Measurements from ENCODE around the gene PANX2. TPM values are rescaled to one million over a fixed set of nuclear protein-coding genes. Genes with fewer than 3 reads are reported as not detected.
A peak's percentile ranks its signal among the peaks of the same experiment; 100 is the strongest.

Gene PANX2
- total RNA-seq, 1 donor from 2014 or later = 2.5 TPM

- TF ChIP-seq CTCF (IDR thresholded peaks at IDR 0.05) = no peak
- ATAC-seq (no peak), DNase-seq (no peak)
- intact Hi-C loops (cut with DNase I) = no loop called here
- Histone ChIP-seq H3K36me3 (no peaks in the 10 kb centered on the region), H3K4me3 (no peak overlapping the region), H3K27me3 (ENCODE audit: low read depth) (peaks cover 29% of the 10 kb centered on the region), H3K4me1 (peaks cover 21% of the 10 kb centered on the region), H3K27ac (no peak overlapping the region), H3K9me3 (no peaks in the 10 kb centered on the region)
Observed at GRCh38 chr22:50180727-50181521, 10.4 kb downstream of the PANX2 start.

- peak in 1 of 2 donors; percentile 6 for ATAC-seq
- Histone ChIP-seq H3K27ac (no peak overlapping the region), H3K4me1 (peaks cover 32% of the 10 kb centered on the region), H3K4me3 (no peak overlapping the region), H3K27me3 (ENCODE audit: low read depth) (peaks cover 19% of the 10 kb centered on the region), H3K36me3 (no peaks in the 10 kb centered on the region), H3K9me3 (no peaks in the 10 kb centered on the region)
- no peak for TF ChIP-seq CTCF (IDR thresholded peaks at IDR 0.05)
- intact Hi-C loops (cut with DNase I) = no loop called here
- DNase-seq = peak; percentile 65
Observed at GRCh38 chr22:50182176-50183081, 11.9 kb downstream of the PANX2 start.

- peak overlapping the region; percentile 66 for H3K27ac ChIP-seq
Observed at GRCh38 chr22:50183141-50183971, 12.8 kb downstream of the PANX2 start.

GRCh38 chr22:50184004-50184901, 13.7 kb downstream of the PANX2 start:
- no peaks in the 10 kb centered on the region for H3K36me3 ChIP-seq
- peak overlapping the region; percentile 61 for H3K4me3 ChIP-seq
- no peak for TF ChIP-seq CTCF (IDR thresholded peaks at IDR 0.05)
- peaks cover 42% of the 10 kb centered on the region for H3K4me1 ChIP-seq
- H3K27ac ChIP-seq = peak overlapping the region; percentile 66
- intact Hi-C loops (cut with DNase I) = no loop called here
- ATAC-seq (peak; percentile 53 to 68), DNase-seq (peak; percentile 91)
- H3K9me3 ChIP-seq = no peaks in the 10 kb centered on the region
- peaks cover 3% of the 10 kb centered on the region for H3K27me3 ChIP-seq (ENCODE audit: low read depth)

More at GRCh38 chr22:50183141-50183971, 12.8 kb downstream of the PANX2 start:
- no peak overlapping the region for H3K4me3 ChIP-seq
- H3K36me3 ChIP-seq = no peaks in the 10 kb centered on the region
- TF ChIP-seq CTCF (IDR thresholded peaks at IDR 0.05) = no peak
- intact Hi-C loops (cut with DNase I) = no loop called here
- peaks cover 12% of the 10 kb centered on the region for H3K27me3 ChIP-seq (ENCODE audit: low read depth)
- DNase-seq (no peak), ATAC-seq (no peak)
- H3K9me3 ChIP-seq = no peaks in the 10 kb centered on the region
- H3K4me1 ChIP-seq = peaks cover 34% of the 10 kb centered on the region
